GM12801 (cell line): ENCODE data around the gene PLLP.

Source experiments
- CTCF ChIP-seq: IDR thresholded peaks from one replicate; pipeline ENCODE4 v1.5.1; 2011; ENCODE audit warnings: control low read depth; ENCODE audit not compliant: insufficient read length; ENCODE audit errors: extremely low read depth

The PLLP gene

GRCh38 chr16:57284209-57284951, at the start of gene PLLP:
PLLP (minus strand) TSS chr16:57284672; CDS start chr16:57284540, 132 bp downstream.
- TF ChIP-seq CTCF = no peak

- TF ChIP-seq CTCF = no peak
Measured at GRCh38 chr16:57333402-57333801, 48.9 kb upstream of the PLLP start.

GRCh38 chr16:57331355-57331754, 46.9 kb upstream of the PLLP start:
- TF ChIP-seq CTCF = no peak

- TF ChIP-seq CTCF = no peak
Measured at GRCh38 chr16:57329718-57330327, 45.4 kb upstream of the PLLP start.

GRCh38 chr16:57325458-57325857, 41.0 kb upstream of the PLLP start:
- no peak for TF ChIP-seq CTCF

- TF ChIP-seq CTCF = no peak
Measured at GRCh38 chr16:57324749-57325148, 40.3 kb upstream of the PLLP start.

GRCh38 chr16:57319646-57320045, 35.2 kb upstream of the PLLP start:
- no peak for TF ChIP-seq CTCF
